HG03064 (cell line): Measurements from ENCODE around the gene SLC22A1.
"Not testable (repeated sequence)": the region's sequence is repeated elsewhere in the genome, so short reads cannot be mapped to it uniquely, and the experiment has no call there.

ENCODE experiments used
- ATAC-seq: cut with Tn5 transposase; IDR thresholded peaks from one replicate; pipeline ENCODE4 v1.9.1; 2021; ENCODE audit warnings: low read depth; ENCODE audit not compliant: unreplicated experiment

Gene SLC22A1

GRCh38 chr6:160120087-160120486, 1.5 kb upstream of the SLC22A1 start:
- ATAC-seq: no peak

DNA sequence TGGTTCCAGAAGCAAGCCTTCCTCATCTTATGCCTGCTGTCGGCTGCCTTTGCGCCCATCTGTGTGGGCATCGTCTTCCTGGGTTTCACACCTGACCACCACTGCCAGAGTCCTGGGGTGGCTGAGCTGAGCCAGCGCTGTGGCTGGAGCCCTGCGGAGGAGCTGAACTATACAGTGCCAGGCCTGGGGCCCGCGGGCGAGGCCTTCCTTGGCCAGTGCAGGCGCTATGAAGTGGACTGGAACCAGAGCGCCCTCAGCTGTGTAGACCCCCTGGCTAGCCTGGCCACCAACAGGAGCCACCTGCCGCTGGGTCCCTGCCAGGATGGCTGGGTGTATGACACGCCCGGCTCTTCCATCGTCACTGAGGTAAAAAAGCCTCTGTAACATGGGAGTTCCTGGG, 366 bp downstream of the SLC22A1 start:
- no peak for ATAC-seq

- no peak for ATAC-seq
Observed at GRCh38 chr6:160122744-160123143, 1.1 kb downstream of the SLC22A1 start.

- ATAC-seq: no peak
Observed at GRCh38 chr6:160124007-160124406, 2.4 kb downstream of the SLC22A1 start.

DNA sequence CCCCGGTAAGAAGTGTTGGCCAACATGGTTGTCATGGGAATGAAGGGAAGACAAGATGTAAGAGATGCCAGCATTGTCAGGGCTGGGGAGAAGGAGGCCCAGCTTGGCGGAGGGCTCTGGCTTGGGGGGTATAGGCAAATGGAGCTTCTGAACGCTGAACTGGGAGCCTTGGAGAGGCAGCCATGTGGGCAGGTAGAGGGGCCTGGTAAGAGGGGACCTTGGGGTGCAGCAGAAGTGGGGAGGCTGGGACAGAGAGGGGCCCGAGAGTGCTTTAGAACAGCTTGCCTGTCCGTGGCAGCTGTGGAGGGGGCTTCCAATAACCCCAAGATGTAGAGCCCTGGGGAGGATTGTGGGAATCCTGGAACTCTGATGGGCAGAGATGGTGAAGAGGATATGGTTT, 3.0 kb downstream of the SLC22A1 start:
- no peak for ATAC-seq

DNA sequence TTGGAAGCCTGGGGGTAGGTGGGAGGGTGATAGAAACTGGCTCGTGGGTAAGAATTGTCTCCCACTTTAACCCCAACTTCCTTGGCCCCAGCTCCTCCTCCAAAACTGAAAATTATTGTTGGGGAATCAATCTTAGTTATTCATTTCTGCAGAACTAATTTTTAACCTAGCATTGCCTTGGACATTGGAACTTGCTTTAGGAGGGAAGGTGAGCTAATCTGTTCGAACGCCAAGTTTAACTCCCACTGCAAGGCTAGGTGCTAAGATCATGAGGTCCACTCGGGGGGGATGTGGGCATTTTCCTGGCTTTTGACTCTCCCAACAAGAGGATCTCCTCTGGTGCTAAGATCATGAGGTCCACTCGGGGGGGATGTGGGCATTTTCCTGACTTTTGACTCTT, 3.5 kb downstream of the SLC22A1 start:
- ATAC-seq: not testable (repeated sequence)

- no peak for ATAC-seq
Observed at GRCh38 chr6:160127270-160128124, 5.9 kb downstream of the SLC22A1 start.

DNA sequence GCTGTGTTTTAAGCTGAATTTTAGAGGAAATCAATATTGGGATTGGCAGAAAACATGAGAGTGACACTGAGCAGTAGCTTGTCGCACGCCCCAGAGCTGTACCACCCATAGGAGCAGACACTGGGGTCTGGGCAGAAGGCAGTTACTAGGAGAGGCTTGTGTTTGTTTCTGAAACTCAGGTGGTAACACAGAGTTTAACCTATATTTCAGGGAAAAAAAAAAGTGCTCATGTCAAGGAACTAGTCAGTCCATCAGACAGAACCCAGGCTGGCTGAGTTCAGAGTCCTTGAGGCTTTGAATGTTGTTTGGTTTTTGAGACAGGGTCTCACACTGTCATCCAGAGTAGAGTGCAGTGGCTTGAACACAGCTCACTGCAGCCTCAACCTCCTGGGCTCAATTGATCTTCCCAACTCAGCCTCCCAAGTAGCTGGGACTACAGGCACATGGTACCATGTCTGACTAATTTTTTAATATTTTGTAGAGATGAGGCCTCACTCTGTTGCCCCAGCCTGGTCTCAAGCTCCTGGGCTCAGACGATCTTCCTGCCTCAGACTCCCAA, 6.6 kb downstream of the SLC22A1 start:
- no peak for ATAC-seq

DNA sequence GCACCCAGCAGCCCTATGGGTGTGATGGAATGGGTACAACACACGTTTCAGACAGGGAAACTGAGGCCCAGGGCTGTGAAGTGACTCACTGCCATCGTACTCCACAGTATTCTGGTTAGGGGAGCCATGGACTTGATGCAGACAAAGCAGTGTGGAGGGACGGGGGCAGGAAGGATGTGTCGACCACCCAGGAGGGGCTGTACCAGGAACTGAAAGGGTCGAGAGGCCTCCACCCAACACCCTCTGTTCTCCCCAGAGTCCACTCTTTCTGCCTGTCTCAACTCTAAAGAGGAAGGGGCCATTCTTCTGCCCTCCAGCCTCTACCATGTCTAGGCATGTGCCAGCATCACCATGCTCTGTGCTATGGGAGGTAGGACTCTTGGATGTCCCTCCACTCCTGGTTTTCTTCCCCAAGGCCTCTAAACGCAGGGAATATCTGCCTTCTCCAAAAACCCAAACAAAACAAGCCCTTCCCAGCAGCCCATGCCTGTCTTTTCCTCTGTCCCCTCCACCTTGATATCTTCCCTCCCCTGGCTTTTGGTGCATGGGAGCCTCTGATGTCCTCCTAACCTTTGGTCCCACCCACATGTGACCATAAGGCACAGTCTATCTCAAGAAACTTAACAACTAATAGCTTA, 7.4 kb downstream of the SLC22A1 start:
- ATAC-seq: no peak

GRCh38 chr6:160129881-160130615, 8.4 kb downstream of the SLC22A1 start:
- no peak for ATAC-seq

DNA sequence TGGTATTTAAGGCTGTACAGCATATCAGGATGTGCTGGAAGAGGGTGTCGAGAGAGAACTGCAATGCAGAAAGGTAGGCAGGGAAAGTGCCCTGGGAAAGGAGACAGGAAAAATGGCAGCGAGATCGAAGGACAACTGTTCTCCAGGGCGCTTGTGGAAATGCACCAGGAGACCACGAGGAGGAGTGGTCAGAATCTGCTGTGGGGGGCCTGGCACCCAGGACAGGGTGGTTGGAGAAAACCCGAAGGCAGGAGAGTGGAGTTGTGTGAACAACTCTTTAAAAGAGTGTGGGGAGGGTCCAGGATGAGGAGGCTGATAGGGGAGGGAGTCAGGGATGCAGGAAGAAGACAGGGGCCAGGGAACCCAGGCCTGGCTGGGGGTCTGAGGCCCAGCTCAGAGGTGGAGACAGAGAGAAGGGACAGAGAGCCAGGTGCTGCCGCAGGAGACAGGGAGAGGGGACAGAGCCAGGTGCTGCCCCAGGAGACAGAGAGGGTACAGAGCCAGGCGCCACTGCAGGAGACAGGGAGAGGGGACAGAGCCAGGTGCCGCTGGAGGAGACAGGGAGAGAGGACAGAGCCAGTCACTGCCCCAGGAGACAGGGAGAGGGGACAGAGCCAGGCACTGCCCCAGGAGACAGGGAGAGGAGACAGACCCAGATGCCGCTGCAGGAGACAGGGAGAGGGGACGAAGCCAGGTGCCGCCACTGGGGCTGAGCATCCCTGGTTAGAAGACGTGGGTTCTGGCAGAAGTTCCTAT, 9.3 kb downstream of the SLC22A1 start:
- no peak for ATAC-seq

- ATAC-seq: no peak
Observed at GRCh38 chr6:160131636-160132296, 10.2 kb downstream of the SLC22A1 start.

DNA sequence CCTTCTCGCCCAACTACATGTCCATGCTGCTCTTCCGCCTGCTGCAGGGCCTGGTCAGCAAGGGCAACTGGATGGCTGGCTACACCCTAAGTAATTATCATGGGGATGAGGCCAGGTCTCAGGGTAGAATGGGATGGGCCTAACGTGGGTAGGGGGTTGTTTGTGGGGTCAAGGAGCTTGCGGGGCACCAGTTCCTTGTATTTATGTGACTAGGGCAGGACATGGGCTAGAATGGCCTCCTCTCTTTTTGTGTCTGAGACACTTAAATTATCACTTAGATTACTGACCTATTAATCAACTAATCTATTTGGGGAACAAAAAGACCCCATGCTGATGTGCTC, 10.7 kb downstream of the SLC22A1 start:
- ATAC-seq: no peak

- ATAC-seq: no peak
Observed at GRCh38 chr6:160132776-160133338, 11.2 kb downstream of the SLC22A1 start.

- ATAC-seq: no peak
Observed at GRCh38 chr6:160133441-160134336, 12.1 kb downstream of the SLC22A1 start.

DNA sequence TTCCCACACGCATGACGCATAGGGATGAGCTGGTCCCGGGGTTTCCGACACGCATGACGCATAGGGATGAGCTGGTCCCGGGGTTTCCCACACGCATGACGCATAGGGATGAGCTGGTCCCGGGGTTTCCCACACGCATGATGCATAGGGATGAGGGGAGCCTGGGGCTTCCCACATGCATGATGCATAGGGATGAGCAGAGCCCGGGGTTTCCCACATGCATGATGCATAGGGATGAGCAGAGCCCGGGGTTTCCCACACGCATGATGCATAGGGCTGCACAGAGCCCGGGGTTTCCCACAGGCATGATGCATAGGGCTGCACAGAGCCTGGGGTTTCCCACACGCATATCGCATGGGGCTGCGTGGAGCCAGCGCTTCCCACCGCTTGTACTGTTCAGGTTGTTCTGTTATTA, 12.7 kb downstream of the SLC22A1 start:
- ATAC-seq: not testable (repeated sequence)

DNA sequence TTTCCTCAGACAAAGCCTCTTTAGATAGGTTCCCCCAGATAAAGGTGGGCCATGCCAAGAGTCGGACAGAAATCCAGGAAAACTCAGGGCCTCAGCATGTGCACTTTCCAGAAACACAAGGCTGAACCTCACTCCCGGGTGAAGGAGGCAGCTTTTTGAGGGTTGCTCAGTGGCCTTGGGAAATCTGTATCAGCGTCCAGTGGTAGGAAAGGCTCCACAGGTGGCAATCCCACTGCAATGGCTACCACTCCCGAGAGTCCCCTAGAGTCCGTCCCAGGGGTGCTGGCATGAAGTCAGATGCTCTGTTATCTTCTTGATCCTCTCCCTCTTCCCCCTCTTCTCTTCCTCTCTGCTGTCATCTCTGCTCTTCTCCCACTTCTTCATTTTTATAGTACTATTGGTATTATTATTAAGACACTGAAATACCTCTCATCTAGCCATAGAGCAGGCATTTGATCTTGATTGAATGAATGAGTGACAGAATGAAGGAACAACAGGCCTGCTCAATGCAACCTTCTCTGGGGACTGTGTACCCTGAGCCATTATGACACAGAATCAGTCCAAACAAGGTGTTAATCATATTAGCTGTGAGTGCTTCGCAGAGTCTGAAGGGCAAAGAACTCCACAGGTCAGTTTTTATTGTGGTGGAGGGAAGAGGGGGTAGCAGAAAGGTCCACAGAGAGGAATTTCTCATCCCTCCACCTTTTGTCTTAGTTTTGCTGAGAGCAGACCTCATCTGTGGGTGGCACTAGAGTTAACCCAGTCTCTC, 13.3 kb downstream of the SLC22A1 start:
- no peak for ATAC-seq
